Upper lobe of right lung (tissue), 1 donor: ENCODE data around the gene CTNNA3. TPM values are rescaled to one million over a fixed set of nuclear protein-coding genes. Genes with fewer than 3 reads are reported as not detected.

ENCODE experiments used
- ATAC-seq: fragments of 200-7000 bp; cut with Tn5 transposase; one replicate; pipeline ENCODE4 v1.9.1; 2020; ENCODE audit warnings: mild to moderate bottlenecking, moderate library complexity
- DNase-seq: peaks from one replicate; pipeline ENCODE4 v3.0.0-alpha.2; 2020
- H3K27ac ChIP-seq: fragments of 200-600 bp; one replicate; pipeline ENCODE4 v1.8.0; 2022
- H3K27me3 ChIP-seq: fragments of 200-600 bp; one replicate; pipeline ENCODE4 v1.8.0; 2022; ENCODE audit warnings: mild to moderate bottlenecking
- H3K36me3 ChIP-seq: fragments of 200-600 bp; one replicate; pipeline ENCODE4 v1.8.0; 2022
- H3K4me1 ChIP-seq: fragments of 200-600 bp; one replicate; pipeline ENCODE4 v1.8.0; 2022
- H3K4me3 ChIP-seq: fragments of 200-600 bp; one replicate; pipeline ENCODE4 v1.8.0; 2022; ENCODE audit warnings: mild to moderate bottlenecking
- H3K9me3 ChIP-seq: fragments of 200-600 bp; one replicate; pipeline ENCODE4 v1.8.0; 2022
- intact Hi-C: fragments of 100-400 bp; cut with DNase I; formaldehyde crosslinking; loops from one replicate; pipeline ENCODE4 v1.11.0; 2022
- total RNA-seq: library from RNA; stranded (reverse); fragmentation: NEBNext Ultra II Directional; extraction: Animal tissue kit (Norgen Biotek cat#: 25700); gene quantifications from one replicate; pipeline ENCODE4 v1.2.1, GENCODE V29; 2021
- TF ChIP-seq, protein P1 (sequence below): fragments of 200-600 bp; IDR thresholded peaks from one replicate; pipeline ENCODE4 v1.8.0; 2022; ENCODE audit warnings: antibody characterized with exemption
- donor health status: DM: no; HTN: yes; CAD: no; lungs with severe emphysema.

The CTNNA3 gene
- total RNA-seq, 1 donor from 2014 or later = 0.67 TPM

GRCh38 chr10:67095531-67095930 lies 600.5 kb downstream of the CTNNA3 start:
- no peaks in the 10 kb centered on the region for H3K27me3 ChIP-seq
- TF ChIP-seq, protein P1, sequence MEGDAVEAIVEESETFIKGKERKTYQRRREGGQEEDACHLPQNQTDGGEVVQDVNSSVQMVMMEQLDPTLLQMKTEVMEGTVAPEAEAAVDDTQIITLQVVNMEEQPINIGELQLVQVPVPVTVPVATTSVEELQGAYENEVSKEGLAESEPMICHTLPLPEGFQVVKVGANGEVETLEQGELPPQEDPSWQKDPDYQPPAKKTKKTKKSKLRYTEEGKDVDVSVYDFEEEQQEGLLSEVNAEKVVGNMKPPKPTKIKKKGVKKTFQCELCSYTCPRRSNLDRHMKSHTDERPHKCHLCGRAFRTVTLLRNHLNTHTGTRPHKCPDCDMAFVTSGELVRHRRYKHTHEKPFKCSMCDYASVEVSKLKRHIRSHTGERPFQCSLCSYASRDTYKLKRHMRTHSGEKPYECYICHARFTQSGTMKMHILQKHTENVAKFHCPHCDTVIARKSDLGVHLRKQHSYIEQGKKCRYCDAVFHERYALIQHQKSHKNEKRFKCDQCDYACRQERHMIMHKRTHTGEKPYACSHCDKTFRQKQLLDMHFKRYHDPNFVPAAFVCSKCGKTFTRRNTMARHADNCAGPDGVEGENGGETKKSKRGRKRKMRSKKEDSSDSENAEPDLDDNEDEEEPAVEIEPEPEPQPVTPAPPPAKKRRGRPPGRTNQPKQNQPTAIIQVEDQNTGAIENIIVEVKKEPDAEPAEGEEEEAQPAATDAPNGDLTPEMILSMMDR = no peak
- no peaks in the 10 kb centered on the region for H3K9me3 ChIP-seq
- no peak for DNase-seq
- no peak overlapping the region for H3K27ac ChIP-seq
- intact Hi-C loops = no loop called here
- ATAC-seq = no peak
- no peaks in the 10 kb centered on the region for H3K36me3 ChIP-seq
- no peaks in the 10 kb centered on the region for H3K4me1 ChIP-seq
- no peak overlapping the region for H3K4me3 ChIP-seq

GRCh38 chr10:67088036-67088435 lies 608.0 kb downstream of the CTNNA3 start:
- no peaks in the 10 kb centered on the region for H3K36me3 ChIP-seq
- H3K27ac ChIP-seq = no peak overlapping the region
- intact Hi-C loops = no loop called here
- H3K27me3 ChIP-seq = no peaks in the 10 kb centered on the region
- H3K9me3 ChIP-seq = no peaks in the 10 kb centered on the region
- ATAC-seq (no peak), DNase-seq (no peak)
- H3K4me1 ChIP-seq = no peaks in the 10 kb centered on the region
- H3K4me3 ChIP-seq = no peak overlapping the region
- TF ChIP-seq, protein P1 = no peak

DNA sequence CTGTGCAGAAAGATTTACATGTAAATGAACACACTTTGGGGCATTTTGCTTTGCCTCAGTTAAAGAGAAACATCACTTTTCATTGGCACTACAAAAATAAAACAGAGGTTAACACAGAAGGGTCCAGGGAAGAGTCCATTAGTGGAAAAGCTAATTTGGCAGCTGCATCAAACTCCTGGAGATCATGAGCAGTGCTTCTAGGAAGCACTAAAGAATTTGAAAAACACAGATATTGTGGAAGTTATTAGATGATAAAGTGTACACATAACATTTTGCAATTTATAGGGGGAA lies 608.9 kb downstream of the CTNNA3 start:
- H3K36me3 ChIP-seq = no peaks in the 10 kb centered on the region
- TF ChIP-seq, protein P1 = no peak
- no peak overlapping the region for H3K4me3 ChIP-seq
- no peaks in the 10 kb centered on the region for H3K27me3 ChIP-seq
- DNase-seq (no peak), ATAC-seq (no peak)
- no peak overlapping the region for H3K27ac ChIP-seq
- intact Hi-C loops = no loop called here
- no peaks in the 10 kb centered on the region for H3K9me3 ChIP-seq
- no peaks in the 10 kb centered on the region for H3K4me1 ChIP-seq

GRCh38 chr10:67086327-67087134 lies 609.5 kb downstream of the CTNNA3 start:
- no peaks in the 10 kb centered on the region for H3K27me3 ChIP-seq
- no peak overlapping the region for H3K27ac ChIP-seq
- TF ChIP-seq, protein P1 = no peak
- H3K9me3 ChIP-seq = no peaks in the 10 kb centered on the region
- no peaks in the 10 kb centered on the region for H3K36me3 ChIP-seq
- no peaks in the 10 kb centered on the region for H3K4me1 ChIP-seq
- ATAC-seq (no peak), DNase-seq (no peak)
- intact Hi-C loops = no loop called here
- no peak overlapping the region for H3K4me3 ChIP-seq

- Histone ChIP-seq H3K36me3 (no peaks in the 10 kb centered on the region), H3K4me3 (no peak overlapping the region), H3K27ac (no peak overlapping the region), H3K4me1 (no peaks in the 10 kb centered on the region), H3K9me3 (no peaks in the 10 kb centered on the region), H3K27me3 (no peaks in the 10 kb centered on the region)
- TF ChIP-seq, protein P1 = no peak
- no peak for ATAC-seq
- intact Hi-C loops = no loop called here
- DNase-seq = no peak
Measured at GRCh38 chr10:67079126-67079525, 616.9 kb downstream of the CTNNA3 start.

DNA sequence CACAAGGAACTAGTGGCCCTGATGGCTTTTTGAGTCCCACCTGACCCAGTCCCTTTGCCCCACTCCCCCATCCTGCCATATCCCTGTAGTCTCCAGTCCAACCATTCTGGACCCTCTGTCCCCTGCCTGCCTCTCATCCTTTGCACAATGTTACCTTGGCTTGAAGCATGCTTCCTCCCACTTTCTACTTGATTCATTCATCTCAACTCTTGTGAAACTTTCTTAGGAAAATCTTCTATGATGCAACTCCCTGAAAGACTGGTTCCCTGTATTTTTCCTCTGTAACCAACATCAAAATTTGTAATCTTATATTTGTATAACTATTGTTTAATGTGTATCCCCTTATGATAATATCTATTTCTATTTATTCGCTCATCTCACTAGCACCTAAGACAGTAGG lies 618.6 kb downstream of the CTNNA3 start:
- no peak overlapping the region for H3K27ac ChIP-seq
- no peaks in the 10 kb centered on the region for H3K9me3 ChIP-seq
- H3K36me3 ChIP-seq = no peaks in the 10 kb centered on the region
- H3K4me1 ChIP-seq = no peaks in the 10 kb centered on the region
- intact Hi-C loops = no loop called here
- TF ChIP-seq, protein P1 = no peak
- no peak for ATAC-seq
- DNase-seq = no peak
- H3K4me3 ChIP-seq = no peak overlapping the region
- H3K27me3 ChIP-seq = no peaks in the 10 kb centered on the region
